Gastrocnemius medialis (tissue), 4 donors: ENCODE data around the gene CALN1.

ENCODE experiments used
- POLR2A ChIP-seq, 2 donors: fragments of 450-650 bp; IDR thresholded peaks; one replicate each; pipeline ENCODE4 v1.6.1; 2017; ENCODE audit warnings: antibody characterized with exemption in 2 of 2, mild to moderate bottlenecking in 2 of 2, moderate library complexity in 2 of 2
- TF ChIP-seq, protein P1 (sequence below), 5 experiments: fragments of 450-650 bp in 3 of 5; fragments of 200-600 bp in 2 of 5; sonication (generic) in 2 of 5; IDR thresholded peaks in 4 of 5; conservative IDR thresholded peaks in 1 of 5; 1 replicate in 4 of 5; 2 replicates in 1 of 5; pipeline ENCODE4 v1.5.1; 2016 to 2019; ENCODE audit warnings: antibody characterized with exemption in 5 of 5, mild to moderate bottlenecking in 3 of 5, moderate library complexity in 3 of 5

DNA sequence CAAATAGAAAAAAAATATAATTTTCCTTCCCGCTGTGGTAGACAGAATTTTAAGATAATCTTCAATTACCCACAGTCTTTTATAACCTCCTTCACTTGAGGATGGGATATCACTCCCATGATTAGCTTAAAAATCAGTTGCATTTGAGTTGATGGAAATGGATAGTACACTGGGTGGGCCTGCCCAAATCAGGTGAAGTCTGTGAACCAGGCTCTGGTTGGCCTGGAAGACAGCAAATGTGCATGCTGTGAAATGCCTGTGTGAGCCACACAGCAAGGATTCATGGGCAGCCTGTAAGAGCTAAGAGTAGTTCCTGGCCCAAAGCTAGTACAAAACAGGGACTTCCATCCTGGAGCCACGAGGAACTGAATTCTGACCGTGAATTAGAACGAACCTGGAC, 548.0 kb downstream of the CALN1 start:
- TF ChIP-seq POLR2A (IDR thresholded peaks at IDR 0.05), result no peak
- TF ChIP-seq, protein P1, sequence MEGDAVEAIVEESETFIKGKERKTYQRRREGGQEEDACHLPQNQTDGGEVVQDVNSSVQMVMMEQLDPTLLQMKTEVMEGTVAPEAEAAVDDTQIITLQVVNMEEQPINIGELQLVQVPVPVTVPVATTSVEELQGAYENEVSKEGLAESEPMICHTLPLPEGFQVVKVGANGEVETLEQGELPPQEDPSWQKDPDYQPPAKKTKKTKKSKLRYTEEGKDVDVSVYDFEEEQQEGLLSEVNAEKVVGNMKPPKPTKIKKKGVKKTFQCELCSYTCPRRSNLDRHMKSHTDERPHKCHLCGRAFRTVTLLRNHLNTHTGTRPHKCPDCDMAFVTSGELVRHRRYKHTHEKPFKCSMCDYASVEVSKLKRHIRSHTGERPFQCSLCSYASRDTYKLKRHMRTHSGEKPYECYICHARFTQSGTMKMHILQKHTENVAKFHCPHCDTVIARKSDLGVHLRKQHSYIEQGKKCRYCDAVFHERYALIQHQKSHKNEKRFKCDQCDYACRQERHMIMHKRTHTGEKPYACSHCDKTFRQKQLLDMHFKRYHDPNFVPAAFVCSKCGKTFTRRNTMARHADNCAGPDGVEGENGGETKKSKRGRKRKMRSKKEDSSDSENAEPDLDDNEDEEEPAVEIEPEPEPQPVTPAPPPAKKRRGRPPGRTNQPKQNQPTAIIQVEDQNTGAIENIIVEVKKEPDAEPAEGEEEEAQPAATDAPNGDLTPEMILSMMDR (IDR thresholded peaks at IDR 0.05 in 4 of 5, conservative IDR thresholded peaks at IDR 0.05 in 1 of 5), result no peak
